ENCODE results near the gene CCL24.

DNA sequence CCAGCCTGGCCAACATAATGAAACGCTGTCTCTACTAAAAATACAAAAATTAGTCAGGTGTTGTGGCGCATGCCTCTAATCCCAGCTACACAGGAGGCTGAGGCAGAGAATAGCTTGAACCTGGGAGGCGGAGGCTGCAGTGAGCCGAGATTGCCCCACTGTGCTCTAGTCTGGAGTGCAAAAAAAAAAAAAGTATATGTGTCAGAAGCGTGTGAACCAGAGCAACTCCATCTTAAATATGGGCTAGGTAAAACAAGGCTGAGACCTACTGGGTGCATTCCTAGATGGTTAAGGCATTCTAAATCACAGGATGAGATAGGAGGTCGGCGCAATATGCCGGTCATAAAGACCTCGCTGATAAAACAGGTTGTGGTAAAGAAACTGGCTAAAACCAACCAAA is 6.2 kb downstream of the CCL24 start:
- TF ChIP-seq, protein P1, sequence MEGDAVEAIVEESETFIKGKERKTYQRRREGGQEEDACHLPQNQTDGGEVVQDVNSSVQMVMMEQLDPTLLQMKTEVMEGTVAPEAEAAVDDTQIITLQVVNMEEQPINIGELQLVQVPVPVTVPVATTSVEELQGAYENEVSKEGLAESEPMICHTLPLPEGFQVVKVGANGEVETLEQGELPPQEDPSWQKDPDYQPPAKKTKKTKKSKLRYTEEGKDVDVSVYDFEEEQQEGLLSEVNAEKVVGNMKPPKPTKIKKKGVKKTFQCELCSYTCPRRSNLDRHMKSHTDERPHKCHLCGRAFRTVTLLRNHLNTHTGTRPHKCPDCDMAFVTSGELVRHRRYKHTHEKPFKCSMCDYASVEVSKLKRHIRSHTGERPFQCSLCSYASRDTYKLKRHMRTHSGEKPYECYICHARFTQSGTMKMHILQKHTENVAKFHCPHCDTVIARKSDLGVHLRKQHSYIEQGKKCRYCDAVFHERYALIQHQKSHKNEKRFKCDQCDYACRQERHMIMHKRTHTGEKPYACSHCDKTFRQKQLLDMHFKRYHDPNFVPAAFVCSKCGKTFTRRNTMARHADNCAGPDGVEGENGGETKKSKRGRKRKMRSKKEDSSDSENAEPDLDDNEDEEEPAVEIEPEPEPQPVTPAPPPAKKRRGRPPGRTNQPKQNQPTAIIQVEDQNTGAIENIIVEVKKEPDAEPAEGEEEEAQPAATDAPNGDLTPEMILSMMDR (IDR thresholded peaks at IDR 0.05): no peak
- no peak for TF ChIP-seq POLR2A (IDR thresholded peaks at IDR 0.05)

All from uterus (tissue), 2 donors.